ENCODE data around the gene DCD. TPM values are rescaled to one million over a fixed set of nuclear protein-coding genes. Genes with fewer than 3 reads are reported as not detected.
"Not testable (repeated sequence)": the region's sequence is repeated elsewhere in the genome, so short reads cannot be mapped to it uniquely, and the experiment has no call there.

DCD gene
- total RNA-seq, 1 donor from 2014 or later = not detected

DNA sequence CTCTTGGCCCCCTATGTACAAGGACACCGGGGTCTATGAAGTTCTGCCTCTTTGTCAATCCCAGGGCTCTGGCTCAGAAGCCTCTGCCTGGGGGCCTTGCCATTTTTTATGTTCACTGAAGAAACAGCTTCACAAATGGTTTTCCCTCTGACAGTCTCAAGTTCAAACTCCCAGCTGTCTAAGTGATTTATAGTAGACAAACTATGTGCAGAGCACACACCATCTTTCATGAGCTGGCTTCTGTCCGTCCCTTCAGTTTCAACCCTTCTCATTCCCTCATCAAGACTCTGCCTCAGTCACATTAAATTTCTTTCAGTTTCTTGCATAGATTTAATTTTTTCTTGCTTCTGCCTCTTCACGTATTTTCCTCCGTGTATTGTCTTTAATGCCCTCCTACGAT, 2.7 kb upstream of the DCD start:
- H3K4me3 ChIP-seq (ENCODE audit: low read depth, low read length) = no peak overlapping the region
- DNase-seq (ENCODE audit: low read depth) = no peak
- H3K36me3 ChIP-seq (ENCODE audit: control insufficient read depth, insufficient read depth, low read length) = no peaks in the 10 kb centered on the region
- TF ChIP-seq, protein P1, sequence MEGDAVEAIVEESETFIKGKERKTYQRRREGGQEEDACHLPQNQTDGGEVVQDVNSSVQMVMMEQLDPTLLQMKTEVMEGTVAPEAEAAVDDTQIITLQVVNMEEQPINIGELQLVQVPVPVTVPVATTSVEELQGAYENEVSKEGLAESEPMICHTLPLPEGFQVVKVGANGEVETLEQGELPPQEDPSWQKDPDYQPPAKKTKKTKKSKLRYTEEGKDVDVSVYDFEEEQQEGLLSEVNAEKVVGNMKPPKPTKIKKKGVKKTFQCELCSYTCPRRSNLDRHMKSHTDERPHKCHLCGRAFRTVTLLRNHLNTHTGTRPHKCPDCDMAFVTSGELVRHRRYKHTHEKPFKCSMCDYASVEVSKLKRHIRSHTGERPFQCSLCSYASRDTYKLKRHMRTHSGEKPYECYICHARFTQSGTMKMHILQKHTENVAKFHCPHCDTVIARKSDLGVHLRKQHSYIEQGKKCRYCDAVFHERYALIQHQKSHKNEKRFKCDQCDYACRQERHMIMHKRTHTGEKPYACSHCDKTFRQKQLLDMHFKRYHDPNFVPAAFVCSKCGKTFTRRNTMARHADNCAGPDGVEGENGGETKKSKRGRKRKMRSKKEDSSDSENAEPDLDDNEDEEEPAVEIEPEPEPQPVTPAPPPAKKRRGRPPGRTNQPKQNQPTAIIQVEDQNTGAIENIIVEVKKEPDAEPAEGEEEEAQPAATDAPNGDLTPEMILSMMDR (IDR thresholded peaks at IDR 0.05; ENCODE audit: insufficient read depth, low read length, poor library complexity, severe bottlenecking) = no peak
- no peaks in the 10 kb centered on the region for H3K27me3 ChIP-seq (ENCODE audit: control insufficient read depth, insufficient read depth, low read length)

DNA sequence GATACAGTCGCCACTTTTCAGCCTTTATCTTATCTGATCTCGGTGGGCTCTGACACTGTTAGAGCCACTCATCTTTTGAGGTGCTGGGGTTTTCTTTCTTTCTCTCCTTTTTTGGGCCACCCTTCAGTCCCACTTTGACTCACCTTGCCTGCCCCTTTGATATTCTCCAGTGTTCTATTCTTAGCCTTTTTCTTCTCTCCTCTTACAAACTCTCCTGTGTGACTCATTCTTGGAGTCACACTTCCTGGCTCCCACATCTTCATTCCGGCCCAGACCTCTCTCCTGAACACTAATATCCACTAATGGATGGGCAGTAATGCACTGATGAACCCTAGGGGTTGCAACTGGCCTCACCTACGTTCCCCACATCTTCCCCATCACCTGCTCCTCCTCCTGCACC, 2.2 kb upstream of the DCD start:
- no peaks in the 10 kb centered on the region for H3K27me3 ChIP-seq (ENCODE audit: control insufficient read depth, insufficient read depth, low read length)
- DNase-seq (ENCODE audit: low read depth) = no peak
- TF ChIP-seq, protein P1 (IDR thresholded peaks at IDR 0.05; ENCODE audit: insufficient read depth, low read length, poor library complexity, severe bottlenecking) = no peak
- no peak overlapping the region for H3K4me3 ChIP-seq (ENCODE audit: low read depth, low read length)
- no peaks in the 10 kb centered on the region for H3K36me3 ChIP-seq (ENCODE audit: control insufficient read depth, insufficient read depth, low read length)

DNA sequence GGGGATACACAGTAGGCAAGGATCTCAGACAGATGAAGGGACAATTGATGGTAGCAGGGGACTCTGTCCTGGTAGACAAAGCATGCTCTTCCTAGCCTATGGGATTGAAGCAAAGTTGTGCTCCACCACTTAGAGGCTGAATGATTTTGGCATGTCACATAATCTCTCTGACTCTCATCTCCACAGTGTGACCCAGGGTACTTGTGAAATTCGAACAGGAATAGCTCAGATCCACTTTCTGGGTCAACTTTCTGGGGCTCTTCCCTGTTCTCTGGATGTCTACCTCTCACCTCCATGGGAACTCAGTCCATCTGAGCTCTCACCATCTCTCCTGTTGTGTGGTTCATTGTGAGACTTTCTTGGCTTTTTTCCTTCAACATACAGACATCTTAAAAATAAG, 1.7 kb upstream of the DCD start:
- no peaks in the 10 kb centered on the region for H3K36me3 ChIP-seq (ENCODE audit: control insufficient read depth, insufficient read depth, low read length)
- no peaks in the 10 kb centered on the region for H3K27me3 ChIP-seq (ENCODE audit: control insufficient read depth, insufficient read depth, low read length)
- DNase-seq (ENCODE audit: low read depth) = no peak
- TF ChIP-seq, protein P1 (IDR thresholded peaks at IDR 0.05; ENCODE audit: insufficient read depth, low read length, poor library complexity, severe bottlenecking) = no peak
- no peak overlapping the region for H3K4me3 ChIP-seq (ENCODE audit: low read depth, low read length)

DNA sequence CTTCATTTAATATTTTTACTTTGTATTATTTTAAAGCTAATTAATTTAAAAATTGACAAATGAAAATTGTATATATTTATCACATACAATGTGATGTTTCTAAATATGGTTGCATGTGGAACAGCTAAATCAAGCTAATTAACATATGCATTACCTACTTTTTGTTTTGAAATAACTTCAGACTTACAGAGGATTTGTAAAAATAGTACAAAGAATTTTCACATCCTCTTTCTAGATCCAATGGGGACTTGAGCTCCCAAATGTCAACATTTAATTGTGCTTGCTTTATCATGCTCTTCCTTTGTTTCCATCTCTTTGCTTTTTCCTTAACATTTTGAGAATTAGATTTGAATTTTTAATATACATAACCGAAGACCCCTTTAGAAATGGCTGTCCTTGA, 6.6 kb downstream of the DCD start:
- DNase-seq (ENCODE audit: low read depth) = no peak
- H3K36me3 ChIP-seq (ENCODE audit: control insufficient read depth, insufficient read depth, low read length) = no peaks in the 10 kb centered on the region
- H3K4me3 ChIP-seq (ENCODE audit: low read depth, low read length) = no peak overlapping the region
- H3K27me3 ChIP-seq (ENCODE audit: control insufficient read depth, insufficient read depth, low read length) = peaks cover 2% of the 10 kb centered on the region
- TF ChIP-seq, protein P1 (IDR thresholded peaks at IDR 0.05; ENCODE audit: insufficient read depth, low read length, poor library complexity, severe bottlenecking) = no peak

DNA sequence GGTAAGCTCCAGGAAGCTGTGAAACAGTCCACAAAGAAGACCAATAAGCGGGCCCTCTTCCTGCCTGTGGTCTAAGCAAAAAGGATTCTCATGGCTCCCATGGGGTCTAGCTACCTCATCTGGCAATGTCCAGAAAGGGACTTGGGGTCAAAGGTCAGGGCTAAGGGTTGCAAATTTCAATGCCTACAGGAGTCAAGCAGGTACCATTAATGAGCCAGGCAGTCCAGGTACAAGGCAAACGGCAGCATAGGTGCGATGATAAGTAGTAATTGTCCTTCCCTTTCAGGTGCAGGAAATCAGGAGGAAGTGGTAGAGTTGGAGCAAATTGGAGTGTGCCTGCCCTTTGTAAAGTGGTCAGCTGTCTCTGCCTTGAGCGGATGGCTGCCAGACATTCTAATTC, 7.1 kb downstream of the DCD start:
- TF ChIP-seq, protein P1 (IDR thresholded peaks at IDR 0.05; ENCODE audit: insufficient read depth, low read length, poor library complexity, severe bottlenecking) = no peak
- H3K36me3 ChIP-seq (ENCODE audit: control insufficient read depth, insufficient read depth, low read length) = no peaks in the 10 kb centered on the region
- peaks cover 2% of the 10 kb centered on the region for H3K27me3 ChIP-seq (ENCODE audit: control insufficient read depth, insufficient read depth, low read length)
- no peak overlapping the region for H3K4me3 ChIP-seq (ENCODE audit: low read depth, low read length)
- DNase-seq (ENCODE audit: low read depth) = no peak

DNA sequence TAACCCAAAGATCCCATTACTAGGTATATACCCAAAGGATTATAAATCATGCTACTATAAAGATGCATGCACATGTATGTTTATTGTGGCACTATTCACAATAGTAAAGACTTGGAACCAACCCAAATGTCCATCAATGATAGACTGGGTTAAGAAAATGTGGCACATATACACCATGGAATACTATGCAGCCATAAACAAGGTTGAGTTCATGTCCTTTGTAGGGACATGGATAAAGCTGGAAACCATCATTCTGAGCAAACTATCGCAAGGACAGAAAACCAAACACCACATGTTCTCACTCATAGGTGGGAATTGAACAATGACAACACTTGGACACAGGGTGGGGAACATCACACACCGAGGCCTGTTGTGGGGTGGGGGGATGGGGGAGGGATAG, 9.1 kb downstream of the DCD start:
- H3K4me3 ChIP-seq (ENCODE audit: low read depth, low read length); DNase-seq (ENCODE audit: low read depth); H3K27me3 ChIP-seq (ENCODE audit: control insufficient read depth, insufficient read depth, low read length); H3K36me3 ChIP-seq (ENCODE audit: control insufficient read depth, insufficient read depth, low read length): not testable (repeated sequence)
